HG02884 (cell line): Measurements from ENCODE around the gene LRPPRC.

ENCODE experiments used
- ATAC-seq: cut with Tn5 transposase; IDR thresholded peaks from one replicate; pipeline ENCODE4 v1.9.1; 2021; ENCODE audit warnings: mild to moderate bottlenecking, moderate library complexity; ENCODE audit not compliant: unreplicated experiment

The LRPPRC gene

GRCh38 chr2:43872151-43872550 is 123.6 kb downstream of the LRPPRC start:
- no peak for ATAC-seq

GRCh38 chr2:43855292-43855691 is 140.5 kb downstream of the LRPPRC start:
- ATAC-seq, result no peak

- no peak for ATAC-seq
Observed at GRCh38 chr2:43854671-43855070, 141.1 kb downstream of the LRPPRC start.

GRCh38 chr2:43853141-43854081 is 142.4 kb downstream of the LRPPRC start:
- ATAC-seq, result no peak

GRCh38 chr2:43852196-43852730 is 143.5 kb downstream of the LRPPRC start:
- no peak for ATAC-seq

- ATAC-seq, result no peak
Observed at GRCh38 chr2:43851011-43851980, 144.5 kb downstream of the LRPPRC start.

GRCh38 chr2:43848214-43848613 is 147.6 kb downstream of the LRPPRC start:
- no peak for ATAC-seq

GRCh38 chr2:43846140-43846793 is 149.5 kb downstream of the LRPPRC start:
- no peak for ATAC-seq

- no peak for ATAC-seq
Observed at GRCh38 chr2:43845181-43845580, 150.6 kb downstream of the LRPPRC start.

- no peak for ATAC-seq
Observed at GRCh38 chr2:43842866-43843226, 152.9 kb downstream of the LRPPRC start.

GRCh38 chr2:43841949-43842865 is 153.6 kb downstream of the LRPPRC start:
- no peak for ATAC-seq

GRCh38 chr2:43840965-43841364 is 154.8 kb downstream of the LRPPRC start:
- no peak for ATAC-seq

- no peak for ATAC-seq
Observed at GRCh38 chr2:43839776-43840564, 155.8 kb downstream of the LRPPRC start.

GRCh38 chr2:43838560-43839267 is 157.1 kb downstream of the LRPPRC start, which contains the start of the genes ABCG5 and ABCG8:
Gene ABCG5 (minus strand): TSS chr2:43838839. CDS start chr2:43838679, 160 bp downstream.
Gene ABCG8 (plus strand): TSS chr2:43838971. CDS start chr2:43839054, 83 bp downstream.
- no peak for ATAC-seq

- ATAC-seq, result no peak
Observed at GRCh38 chr2:43837831-43838559, 157.8 kb downstream of the LRPPRC start.

- ATAC-seq, result no peak
Observed at GRCh38 chr2:43837033-43837432, 158.8 kb downstream of the LRPPRC start.
